Uterus (tissue), 2 donors: ENCODE measurements around the gene ABHD3.

Source experiments
- CTCF ChIP-seq, 4 experiments: fragments of 200-600 bp in 2 of 4; fragments of 450-650 bp in 2 of 4; sonication (generic) in 2 of 4; IDR thresholded peaks; one replicate each; pipeline ENCODE4 v1.5.1; 2016 to 2019; ENCODE audit warnings: antibody characterized with exemption in 4 of 4, mild to moderate bottlenecking in 2 of 4, moderate library complexity in 1 of 4
- POLR2A ChIP-seq, 2 donors: fragments of 450-650 bp; IDR thresholded peaks; one replicate each; pipeline ENCODE4 v1.6.1; 2016; ENCODE audit warnings: antibody characterized with exemption in 2 of 2, mild to moderate bottlenecking in 1 of 2, moderate library complexity in 1 of 2

- TF ChIP-seq CTCF (IDR thresholded peaks at IDR 0.05) (no peak), POLR2A (IDR thresholded peaks at IDR 0.05) (no peak)
Observed at GRCh38 chr18:21743166-21743832, 38.7 kb upstream of the ABHD3 start.
